ENCODE measurements around the gene BCL11A.

- TF ChIP-seq CTCF (IDR thresholded peaks at IDR 0.05; ENCODE audit: low read depth, low read length, missing input control) (no peak), RXRA (IDR thresholded peaks at IDR 0.05) (no peak), RAD21 (IDR thresholded peaks at IDR 0.05) (no peak), ZBTB33 (IDR thresholded peaks at IDR 0.05) (no peak), JUND (IDR thresholded peaks at IDR 0.05) (no peak), ATF3 (IDR thresholded peaks at IDR 0.05) (no peak), TAF1 (conservative IDR thresholded peaks at IDR 0.05) (no peak), SP1 (IDR thresholded peaks at IDR 0.05) (no peak), EGR1 (IDR thresholded peaks at IDR 0.05; ENCODE audit: low read depth in 2 of 2) (no peak), MAX (IDR thresholded peaks at IDR 0.05) (no peak)
Measured at GRCh38 chr2:60557486-60557864, 4.0 kb upstream of the BCL11A start.

All from liver (tissue), 3 donors.